Stimulated activated CD4-positive, alpha-beta T cell treated with anti-CD3 and anti-CD28 coated beads, TNF-alpha, amount 100 ng/mL, for 24 hours (primary cell): ENCODE results near the gene NCOR2.

ENCODE experiments used
- DNase-seq, 3 experiments: peaks; one replicate each; pipeline ENCODE4 v3.0.0-alpha.2; 2020; ENCODE audit warnings: low read depth in 3 of 3

The NCOR2 gene

DNA sequence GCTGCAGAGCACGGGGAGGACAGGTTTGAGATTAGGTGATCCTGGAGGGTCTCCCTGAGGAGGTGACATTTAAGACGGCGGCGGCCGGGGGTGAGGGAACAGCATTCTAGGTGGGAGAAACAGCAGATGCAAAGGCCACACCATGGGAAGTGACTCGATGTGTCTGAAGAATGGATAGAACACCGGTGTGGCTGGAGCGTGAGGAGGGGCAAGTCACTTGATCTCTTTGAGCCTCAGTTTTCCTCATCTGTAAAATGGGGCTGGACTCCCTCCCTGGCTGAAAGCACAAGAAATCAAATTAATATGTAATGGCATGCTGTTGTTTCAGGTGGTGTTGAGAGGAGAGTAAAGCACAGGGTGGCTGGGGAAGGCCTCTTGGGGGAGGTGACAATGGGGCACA is 10.0 kb upstream of the NCOR2 start:
- DNase-seq = no peak

DNA sequence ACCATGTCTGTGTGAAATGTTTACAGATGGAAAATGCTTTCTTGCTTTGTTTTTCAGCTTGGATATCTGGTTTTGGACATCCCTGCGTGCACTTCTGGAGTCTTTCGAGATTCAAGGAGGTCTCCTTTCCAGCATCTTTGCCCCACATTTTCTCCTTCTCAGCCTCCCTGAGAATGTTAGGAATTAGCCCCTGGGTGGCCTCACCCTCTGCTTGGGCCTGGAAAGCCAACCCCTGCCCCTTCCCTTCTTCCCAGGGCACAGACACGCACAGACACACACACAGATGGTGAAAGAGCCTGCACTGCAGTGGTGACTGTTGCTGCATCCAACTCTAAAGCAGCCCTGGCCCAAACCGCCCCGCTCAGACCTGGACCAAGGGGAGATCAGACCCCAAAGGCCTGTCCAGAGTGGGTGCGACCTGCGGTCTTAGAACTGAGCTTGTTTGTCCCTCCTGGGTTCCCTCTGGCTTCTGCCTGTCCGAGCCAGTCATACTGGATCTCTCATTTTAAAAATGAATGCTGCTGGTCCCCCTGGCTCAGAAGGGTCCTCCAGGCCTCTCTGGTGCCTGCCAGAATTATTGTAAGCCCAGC is 8.7 kb upstream of the NCOR2 start:
- no peak for DNase-seq

- no peak for DNase-seq
Measured at GRCh38 chr12:124573839-124574786, 6.7 kb upstream of the NCOR2 start.

GRCh38 chr12:124571556-124571955 is 4.1 kb upstream of the NCOR2 start:
- no peak for DNase-seq

GRCh38 chr12:124570810-124571209 is 3.4 kb upstream of the NCOR2 start:
- no peak for DNase-seq

DNA sequence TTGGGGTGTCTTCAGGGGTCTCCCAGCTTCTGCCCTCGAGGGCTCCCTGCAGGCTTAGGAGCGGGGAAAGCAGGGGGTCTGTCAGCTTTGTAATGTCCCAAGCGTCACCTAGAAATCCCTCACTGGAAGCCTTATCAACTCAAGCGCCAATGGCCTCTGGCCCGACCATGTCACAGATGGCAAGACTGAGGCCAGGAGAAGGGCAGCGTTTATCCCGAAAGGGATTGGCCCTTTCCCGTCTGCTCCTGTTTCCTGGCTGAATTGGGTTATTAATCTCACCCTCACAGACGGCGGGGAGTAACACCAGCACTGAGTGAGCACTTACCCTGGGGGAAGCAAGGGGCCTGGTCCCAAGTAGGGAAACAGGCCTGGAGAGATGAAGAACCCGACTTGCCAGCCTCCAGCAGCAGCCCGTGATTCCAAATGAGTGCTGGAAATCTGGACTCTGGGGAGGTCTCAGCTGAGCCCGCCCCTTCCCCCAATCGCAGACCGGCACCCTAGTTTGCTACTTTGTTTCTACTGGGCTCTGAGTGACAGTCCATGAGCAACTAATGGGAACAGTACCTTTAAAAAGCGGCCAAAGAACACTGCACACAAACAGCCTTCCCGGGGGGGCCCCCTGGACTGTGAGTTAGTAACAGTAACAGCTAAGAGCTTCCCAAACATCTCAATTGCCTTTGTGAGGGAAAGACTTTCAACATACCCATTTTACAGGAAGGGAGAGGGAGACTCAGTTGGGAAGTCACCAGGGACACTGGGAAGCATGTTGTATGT is 2.1 kb upstream of the NCOR2 start:
- DNase-seq = no peak

GRCh38 chr12:124568431-124569374 is 1.3 kb upstream of the NCOR2 start:
- peak in 1 of 3 experiments; percentile 40 for DNase-seq

DNA sequence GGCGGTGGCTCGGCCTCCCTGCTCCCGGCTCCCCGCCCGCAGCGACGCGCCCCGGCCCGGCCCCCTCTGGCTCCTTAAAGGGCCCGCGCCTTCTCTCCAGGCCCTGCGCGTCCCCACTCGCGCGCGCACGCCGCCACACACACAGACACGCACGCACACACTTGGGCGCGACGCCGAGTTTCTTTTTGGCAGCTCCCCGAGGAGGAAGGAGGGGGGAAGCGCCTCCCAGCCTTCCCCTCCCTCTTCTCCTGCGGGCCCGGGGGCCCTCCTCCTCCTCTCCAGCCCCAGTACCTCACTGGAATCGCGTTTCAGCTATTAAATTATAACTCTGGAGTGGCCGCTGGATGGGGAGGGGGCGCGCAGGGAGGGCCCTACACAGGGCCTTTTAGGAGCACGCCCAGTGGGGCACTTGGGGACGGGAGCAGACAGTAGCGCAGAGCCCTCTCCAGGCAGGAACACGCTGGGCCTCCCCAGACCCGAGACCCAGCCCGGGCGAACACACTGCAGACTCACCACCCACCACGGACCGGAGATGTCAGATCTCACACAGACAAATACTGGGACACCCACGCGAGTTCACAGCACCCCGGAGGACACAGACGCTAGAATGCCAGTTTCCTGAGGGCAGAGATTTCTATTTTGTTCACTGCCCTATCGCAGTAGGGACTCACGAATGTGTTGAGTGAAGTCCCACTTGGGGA is 411 bp upstream of the NCOR2 start:
- DNase-seq = peak; percentile 58 to 80 (median 63)

GRCh38 chr12:124566161-124566996 is 1.0 kb downstream of the NCOR2 start:
- DNase-seq = peak; percentile 48 to 75 (median 48)

GRCh38 chr12:124565656-124566160 is 1.7 kb downstream of the NCOR2 start:
- DNase-seq = no peak

DNA sequence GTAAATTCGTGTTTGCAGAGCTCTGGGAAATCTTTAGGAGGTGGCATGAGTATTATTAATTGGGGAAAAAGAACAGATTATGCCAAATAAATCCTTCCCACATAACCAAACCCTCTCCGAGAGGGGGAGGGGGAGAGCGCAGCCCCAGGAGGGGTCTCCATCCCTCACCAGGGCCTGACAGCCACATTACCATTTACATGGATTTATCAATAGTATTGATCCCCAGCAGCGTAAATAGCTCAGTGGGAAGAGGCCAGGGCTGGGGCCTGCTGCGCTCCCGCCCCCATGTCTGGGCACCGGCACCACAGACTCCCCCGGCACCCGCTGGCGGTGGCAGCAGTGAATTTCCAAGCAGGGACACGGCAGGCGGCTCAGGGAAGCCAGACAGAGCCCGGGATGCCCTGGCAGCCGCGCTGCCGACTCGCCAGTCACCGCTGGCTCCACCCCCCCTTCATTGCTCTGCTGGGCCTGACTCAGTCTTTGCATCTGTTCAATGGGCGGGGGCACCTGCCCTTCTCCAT is 2.4 kb downstream of the NCOR2 start:
- no peak for DNase-seq

- DNase-seq = no peak
Measured at GRCh38 chr12:124564232-124564958, 3.0 kb downstream of the NCOR2 start.

DNA sequence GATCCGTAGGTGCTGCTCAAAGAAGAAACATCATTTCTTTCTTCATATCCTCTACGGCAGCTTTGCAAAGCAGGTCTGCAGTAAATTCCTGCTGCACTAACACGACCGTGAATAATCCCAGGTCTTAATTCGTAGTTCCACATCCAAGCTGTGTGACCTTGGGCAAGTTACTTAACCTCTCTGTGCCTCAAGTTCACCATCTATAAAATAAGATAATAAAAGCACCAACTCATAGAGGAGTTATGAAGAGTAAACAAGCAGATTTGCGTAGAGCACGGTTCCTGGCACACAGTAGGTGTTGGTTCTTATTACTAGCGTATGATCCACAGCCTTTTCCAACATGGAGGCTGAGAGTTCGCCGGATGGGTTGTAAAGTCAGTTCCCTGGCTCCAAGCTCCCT is 3.6 kb downstream of the NCOR2 start:
- no peak for DNase-seq

DNA sequence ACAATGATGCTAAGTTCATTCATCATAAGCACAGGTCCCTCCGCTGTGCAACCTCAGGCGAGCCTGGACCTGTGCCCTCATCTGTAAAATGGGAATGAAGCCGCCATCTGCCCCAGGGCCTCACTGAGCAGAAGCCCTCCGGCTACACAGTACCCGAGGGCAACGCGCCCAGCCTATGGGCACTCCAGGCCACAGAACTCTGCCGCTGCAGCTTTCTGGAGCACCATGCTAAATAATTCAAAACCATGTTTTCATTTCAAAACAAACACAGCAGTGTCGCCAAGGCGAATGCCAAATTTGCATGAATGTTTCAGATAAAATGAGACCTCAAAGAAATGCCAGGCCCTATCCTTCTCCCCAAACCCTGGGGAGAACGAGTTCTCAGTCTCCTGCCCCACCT is 4.0 kb downstream of the NCOR2 start:
- no peak for DNase-seq

DNA sequence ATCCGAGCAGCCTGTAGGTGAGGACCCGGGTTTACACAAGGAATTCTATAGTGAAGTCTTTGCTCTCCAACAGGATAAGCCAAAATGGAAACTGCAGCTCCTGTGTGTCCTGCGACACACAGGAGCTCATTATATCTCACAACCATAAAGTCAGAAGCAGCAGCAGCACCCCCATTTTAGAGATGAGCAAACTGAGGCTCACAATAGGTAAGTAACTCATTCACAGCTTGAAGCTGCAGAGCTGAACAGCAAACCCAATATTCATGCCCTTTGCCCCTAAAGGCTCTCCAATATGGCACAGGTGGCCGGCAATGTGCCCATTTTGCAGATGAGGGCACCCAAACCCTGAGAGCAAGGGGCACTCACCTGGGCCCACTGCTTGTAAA is 4.6 kb downstream of the NCOR2 start:
- no peak for DNase-seq

DNA sequence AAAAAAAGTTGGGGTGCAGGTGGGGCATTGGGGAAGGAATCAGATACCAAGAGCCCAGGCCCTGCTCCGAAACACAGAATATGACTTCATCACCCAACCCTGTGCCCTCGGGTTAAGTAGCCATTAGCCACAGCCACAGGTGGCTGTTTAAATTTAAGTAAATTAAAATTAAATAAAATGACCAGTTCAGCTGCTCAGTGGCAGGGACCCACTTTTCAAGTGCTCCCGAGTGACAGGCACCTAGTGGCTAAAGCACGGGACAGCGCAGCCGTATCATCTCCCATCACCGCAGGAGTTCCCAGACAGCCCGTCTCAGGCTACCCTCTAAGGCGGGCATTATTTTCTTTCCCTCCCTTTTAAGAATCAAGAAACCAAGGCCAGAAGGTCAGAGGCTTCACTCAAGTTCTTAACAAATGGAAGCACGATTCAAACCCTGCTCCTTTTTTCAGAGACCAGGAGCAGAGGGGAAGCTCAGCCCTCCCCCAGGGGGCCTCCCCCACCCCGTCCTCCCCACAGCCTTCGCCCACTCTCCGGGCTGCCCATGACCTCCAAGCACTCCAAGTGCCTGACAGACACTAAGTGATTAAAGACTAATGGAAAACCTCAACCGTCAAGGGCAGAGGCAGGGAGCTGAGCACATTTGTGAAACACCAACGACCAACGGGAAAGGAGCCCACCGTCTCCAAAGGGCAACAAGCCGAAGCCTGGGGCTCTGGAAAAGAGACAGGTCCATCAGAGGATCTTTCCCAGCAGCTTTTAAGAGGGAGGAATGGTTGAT is 5.2 kb downstream of the NCOR2 start:
- no peak for DNase-seq

GRCh38 chr12:124561231-124561630 is 6.2 kb downstream of the NCOR2 start:
- DNase-seq = no peak
